SK-N-SH treated with all-trans-retinoic acid at 6 μM for 48 hours (cell line): ENCODE measurements around the gene EHD4.

ENCODE experiments used
- ATAC-seq: fragments of 200-7000 bp; cut with Tn5 transposase; 3 replicates; pipeline ENCODE4 v1.9.1; 2020; ENCODE audit warnings: mild to moderate bottlenecking, moderate library complexity
- ARNTL ChIP-seq: fragments of 450-650 bp; formaldehyde crosslinking; IDR thresholded peaks from 2 replicates; pipeline ENCODE4 v1.5.0; 2020; ENCODE audit warnings: low read depth, mild to moderate bottlenecking, moderate library complexity, borderline replicate concordance
- BACH2 ChIP-seq: fragments of 250-450 bp; sonication (Bioruptor Pico); IDR thresholded peaks from 2 replicates; pipeline ENCODE4 v1.9.0; 2021; ENCODE audit warnings: mild to moderate bottlenecking, borderline replicate concordance
- CREB5 ChIP-seq: fragments of 250-450 bp; sonication (Bioruptor Pico); IDR thresholded peaks from 2 replicates; pipeline ENCODE4 v1.5.1; 2020; ENCODE audit warnings: low read depth, mild to moderate bottlenecking, moderate library complexity
- CSDC2 ChIP-seq: fragments of 250-450 bp; sonication (Bioruptor Pico); IDR thresholded peaks from 2 replicates; pipeline ENCODE4 v1.5.0; 2020; ENCODE audit warnings: mild to moderate bottlenecking, moderate library complexity
- CSRNP3 ChIP-seq: fragments of 250-450 bp; sonication (Bioruptor Pico); IDR thresholded peaks from 2 replicates; pipeline ENCODE4 v1.5.1; 2021; ENCODE audit warnings: mild to moderate bottlenecking, moderate library complexity
- ESRRG ChIP-seq: fragments of 250-450 bp; sonication (Bioruptor Pico); IDR thresholded peaks from 2 replicates; pipeline ENCODE4 v1.6.1; 2021; ENCODE audit warnings: mild to moderate bottlenecking
- GLIS3 ChIP-seq: fragments of 250-450 bp; sonication (Bioruptor Pico); IDR thresholded peaks from 2 replicates; pipeline ENCODE4 v1.5.0; 2020; ENCODE audit warnings: mild to moderate bottlenecking, moderate library complexity
- ISL1 ChIP-seq: fragments of 250-450 bp; sonication (Bioruptor Pico); IDR thresholded peaks from 2 replicates; pipeline ENCODE4 v2.1.2; 2022; ENCODE audit warnings: mild to moderate bottlenecking, moderate library complexity
- OSR1 ChIP-seq: fragments of 250-450 bp; sonication (Bioruptor Pico); IDR thresholded peaks from 2 replicates; pipeline ENCODE4 v1.8.0; 2022; ENCODE audit warnings: moderate library complexity, mild to moderate bottlenecking, inconsistent platforms
- PATZ1 ChIP-seq: fragments of 250-450 bp; sonication (Bioruptor Pico); IDR thresholded peaks from 2 replicates; pipeline ENCODE4 v1.8.0; 2020; ENCODE audit warnings: mild to moderate bottlenecking, moderate library complexity, borderline replicate concordance
- POU6F1 ChIP-seq: fragments of 250-450 bp; sonication (Bioruptor Pico); IDR thresholded peaks from 2 replicates; pipeline ENCODE4 v1.8.0; 2021; ENCODE audit warnings: low read depth, mild to moderate bottlenecking, moderate library complexity, borderline replicate concordance
- PPARA ChIP-seq: fragments of 250-450 bp; sonication (Bioruptor Pico); IDR thresholded peaks from 2 replicates; pipeline ENCODE4 v1.5.0; 2020; ENCODE audit warnings: mild to moderate bottlenecking, borderline replicate concordance
- RARB ChIP-seq: fragments of 250-450 bp; sonication (Bioruptor Pico); IDR thresholded peaks from 2 replicates; pipeline ENCODE4 v1.8.0; 2021; ENCODE audit warnings: mild to moderate bottlenecking, moderate library complexity
- SNAI2 ChIP-seq: fragments of 250-450 bp; sonication (Bioruptor Pico); IDR thresholded peaks from 2 replicates; pipeline ENCODE4 v1.5.0; 2020; ENCODE audit warnings: mild to moderate bottlenecking, moderate library complexity
- TCF4 ChIP-seq: fragments of 250-450 bp; sonication (Bioruptor Pico); IDR thresholded peaks from 2 replicates; pipeline ENCODE4 v1.8.0; 2021; ENCODE audit warnings: mild to moderate bottlenecking, moderate library complexity, borderline replicate concordance
- TOX ChIP-seq: fragments of 250-450 bp; sonication (Bioruptor Pico); IDR thresholded peaks from 2 replicates; pipeline ENCODE4 v1.8.0; 2021; ENCODE audit warnings: mild to moderate bottlenecking, moderate library complexity, borderline replicate concordance
- TSHZ2 ChIP-seq: fragments of 250-450 bp; sonication (Bioruptor Pico); IDR thresholded peaks from 2 replicates; pipeline ENCODE4 v1.5.0; 2020; ENCODE audit warnings: mild to moderate bottlenecking, moderate library complexity
- ZC3H10 ChIP-seq: fragments of 250-450 bp; sonication (Bioruptor Pico); IDR thresholded peaks from 2 replicates; pipeline ENCODE4 v1.5.1; 2021; ENCODE audit warnings: mild to moderate bottlenecking, moderate library complexity
- ZFP3 ChIP-seq: fragments of 250-450 bp; sonication (Bioruptor Pico); IDR thresholded peaks from 2 replicates; pipeline ENCODE4 v1.5.0; 2020; ENCODE audit warnings: mild to moderate bottlenecking, moderate library complexity
- ZFP30 ChIP-seq: fragments of 450-650 bp; formaldehyde crosslinking; IDR thresholded peaks from 2 replicates; pipeline ENCODE4 v1.5.0; 2022; ENCODE audit warnings: mild to moderate bottlenecking, moderate library complexity
- ZNF565 ChIP-seq: fragments of 450-650 bp; formaldehyde crosslinking; conservative IDR thresholded peaks from 2 replicates; pipeline ENCODE4 v1.5.0; 2020; ENCODE audit warnings: low read depth, mild to moderate bottlenecking, moderate library complexity
- ZNF70 ChIP-seq: fragments of 450-650 bp; formaldehyde crosslinking; IDR thresholded peaks from 2 replicates; pipeline ENCODE4 v1.5.0; 2020; ENCODE audit warnings: mild to moderate bottlenecking, moderate library complexity
- ZNF8 ChIP-seq: fragments of 450-650 bp; formaldehyde crosslinking; IDR thresholded peaks from 2 replicates; pipeline ENCODE4 v1.5.0; 2020; ENCODE audit warnings: mild to moderate bottlenecking, moderate library complexity

EHD4 gene

GRCh38 chr15:41948490-41948889 lies 23.9 kb downstream of the EHD4 start:
- TF ChIP-seq POU6F1 (CRISPR knock-in tag) (no peak), TOX (no peak), ARNTL (CRISPR knock-in tag) (no peak), TCF4 (no peak), GLIS3 (CRISPR knock-in tag) (no peak), RARB (no peak), ZNF70 (CRISPR knock-in tag) (no peak), BACH2 (no peak), SNAI2 (CRISPR knock-in tag) (no peak), ZNF8 (no peak), PATZ1 (CRISPR knock-in tag) (no peak), ZFP3 (CRISPR knock-in tag) (no peak), ZFP30 (CRISPR knock-in tag) (no peak), OSR1 (CRISPR knock-in tag) (no peak), ISL1 (no peak), ZC3H10 (no peak), CREB5 (no peak), ESRRG (CRISPR knock-in tag) (no peak)
- no peak for ATAC-seq

GRCh38 chr15:41946970-41947369 lies 25.4 kb downstream of the EHD4 start:
- TF ChIP-seq ZNF565 (CRISPR knock-in tag) = no peak
- no peak for ATAC-seq

- ATAC-seq = no peak
- TF ChIP-seq ZFP3 (CRISPR knock-in tag) = no peak
- no peak for TF ChIP-seq SNAI2 (CRISPR knock-in tag)
- no peak for TF ChIP-seq CREB5
- no peak for TF ChIP-seq PATZ1 (CRISPR knock-in tag)
- TF ChIP-seq ZC3H10 = no peak
- no peak for TF ChIP-seq TSHZ2 (CRISPR knock-in tag)
- TF ChIP-seq CSRNP3 (CRISPR knock-in tag) = no peak
- no peak for TF ChIP-seq BACH2
- no peak for TF ChIP-seq ZNF70 (CRISPR knock-in tag)
- no peak for TF ChIP-seq CSDC2 (CRISPR knock-in tag)
- TF ChIP-seq ZNF8 = no peak
- no peak for TF ChIP-seq ZFP30 (CRISPR knock-in tag)
- TF ChIP-seq TOX = no peak
- no peak for TF ChIP-seq ISL1
- TF ChIP-seq RARB = no peak
- no peak for TF ChIP-seq PPARA (CRISPR knock-in tag)
These were observed 26.6 kb downstream of the EHD4 start for GRCh38 chr15:41945731-41946130.
